Activated CD4-positive, alpha-beta memory T cell treated with anti-CD3 and anti-CD28 coated beads for 36 hours (primary cell): ENCODE data around the gene SH3D19. TPM values are rescaled to one million over a fixed set of nuclear protein-coding genes. Genes with fewer than 3 reads are reported as not detected.
"Not testable (repeated sequence)": the region's sequence is repeated elsewhere in the genome, so short reads cannot be mapped to it uniquely, and the experiment has no call there.

Source experiments
- CTCF ChIA-PET: fragments of 350-600 bp; sonication (Branson Sonifier 250); formaldehyde crosslinking; loops from one replicate; lab custom pipeline; 2021; ENCODE audit warnings: antibody characterized with exemption, inconsistent platforms; lab: Charles Lee
- POLR2A ChIA-PET: fragments of 350-600 bp; sonication (Branson Sonifier 250); formaldehyde crosslinking; loops from one replicate; lab custom pipeline; 2021; ENCODE audit warnings: antibody characterized with exemption; lab: Charles Lee
- DNase-seq: peaks from one replicate; pipeline ENCODE4 v3.0.0-alpha.2; 2020
- H3K27ac Mint-ChIP-seq: one replicate; pipeline ENCODE4 v1.8.0; 2021; ENCODE audit warnings: mixed read lengths
- H3K27me3 Mint-ChIP-seq: one replicate; pipeline ENCODE4 v1.8.0; 2021; ENCODE audit warnings: mixed read lengths
- H3K36me3 Mint-ChIP-seq: one replicate; pipeline ENCODE4 v1.8.0; 2021; ENCODE audit warnings: mixed read lengths
- H3K4me1 Mint-ChIP-seq: one replicate; pipeline ENCODE4 v1.8.0; 2021; ENCODE audit warnings: low read depth, mixed read lengths
- H3K4me3 Mint-ChIP-seq: one replicate; pipeline ENCODE4 v1.8.0; 2021; ENCODE audit warnings: mild to moderate bottlenecking, mixed read lengths
- H3K9me3 Mint-ChIP-seq: one replicate; pipeline ENCODE4 v1.8.0; 2021; ENCODE audit warnings: mixed read lengths
- intact Hi-C: fragments of 100-400 bp; cut with micrococcal nuclease; formaldehyde crosslinking; loops from one replicate; pipeline ENCODE4 v1.15.1; 2023
- total RNA-seq, 2 experiments: library from RNA; stranded (reverse); gene quantifications; one replicate each; pipeline ENCODE4 v1.2.3, GENCODE V29; 2021

Gene SH3D19
- total RNA-seq, 2 experiments from 2014 or later = 0.68 TPM; not detected in 1

GRCh38 chr4:151292038-151292437 lies 33.4 kb downstream of the SH3D19 start:
- Mint-ChIP-seq H3K27ac (no peak overlapping the region), H3K4me3 (no peak overlapping the region), H3K36me3 (no peaks in the 10 kb centered on the region), H3K9me3 (no peaks in the 10 kb centered on the region), H3K27me3 (no peaks in the 10 kb centered on the region), H3K4me1 (no peaks in the 10 kb centered on the region)
- ChIA-PET POLR2A (no interaction called here), CTCF (interaction anchor here (0.8 kb wide), 1 partner anchor 16 kb away, joined by 3 read pairs; no protein-coding TSS in a partner anchor)
- no peak for DNase-seq
- intact Hi-C loops = no loop called here

GRCh38 chr4:151291485-151291884 lies 33.9 kb downstream of the SH3D19 start:
- Mint-ChIP-seq H3K27ac (no peak overlapping the region), H3K4me1 (no peaks in the 10 kb centered on the region), H3K36me3 (no peaks in the 10 kb centered on the region), H3K4me3 (no peak overlapping the region), H3K27me3 (no peaks in the 10 kb centered on the region), H3K9me3 (no peaks in the 10 kb centered on the region)
- CTCF ChIA-PET = no interaction called here
- POLR2A ChIA-PET = no interaction called here
- intact Hi-C loops = no loop called here
- no peak for DNase-seq

- H3K36me3 Mint-ChIP-seq = no peaks in the 10 kb centered on the region
- ChIA-PET POLR2A (no interaction called here), CTCF (no interaction called here)
- H3K4me1 Mint-ChIP-seq = no peaks in the 10 kb centered on the region
- H3K4me3 Mint-ChIP-seq = no peak overlapping the region
- intact Hi-C loops = no loop called here
- H3K27me3 Mint-ChIP-seq = no peaks in the 10 kb centered on the region
- peaks cover 6% of the 10 kb centered on the region for H3K9me3 Mint-ChIP-seq
- H3K27ac Mint-ChIP-seq = no peak overlapping the region
- DNase-seq = no peak
These were observed 38.0 kb downstream of the SH3D19 start for GRCh38 chr4:151287409-151287808.

GRCh38 chr4:151284534-151285245 lies 40.7 kb downstream of the SH3D19 start:
- Mint-ChIP-seq H3K27ac (no peak overlapping the region), H3K27me3 (no peaks in the 10 kb centered on the region), H3K4me3 (no peak overlapping the region), H3K36me3 (no peaks in the 10 kb centered on the region), H3K4me1 (no peaks in the 10 kb centered on the region), H3K9me3 (peaks cover 6% of the 10 kb centered on the region)
- ChIA-PET POLR2A (no interaction called here), CTCF (no interaction called here)
- intact Hi-C loops = no loop called here
- no peak for DNase-seq

GRCh38 chr4:151276787-151277562 lies 48.4 kb downstream of the SH3D19 start, which contains the start of gene PRSS48:
PRSS48 (plus strand) TSS chr4:151277161; CDS start chr4:151277173, 12 bp downstream.
- Mint-ChIP-seq H3K4me3 (no peak within 1 kb of the TSS), H3K27me3 (peaks cover 1% of the 10 kb centered on the region), H3K4me1 (no peaks in the 10 kb centered on the region), H3K36me3 (no peaks in the 10 kb centered on the region), H3K9me3 (no peaks in the 10 kb centered on the region), H3K27ac (no peak within 1 kb of the TSS)
- POLR2A ChIA-PET = no interaction called here
- intact Hi-C loops = loop anchor here (2.0 kb wide), 2 partner anchors 86 to 160 kb away; no protein-coding TSS in a partner anchor
- peak; percentile 67 for DNase-seq
- CTCF ChIA-PET = interaction anchor here (0.5 to 1.5 kb wide), 9 partner anchors 11 to 1072 kb away, joined by 3 to 6 read pairs (median 3); no protein-coding TSS in a partner anchor

GRCh38 chr4:151268905-151269304 lies 56.5 kb downstream of the SH3D19 start:
- CTCF ChIA-PET, H3K4me3 Mint-ChIP-seq, H3K27ac Mint-ChIP-seq, POLR2A ChIA-PET, DNase-seq, H3K27me3 Mint-ChIP-seq, H3K9me3 Mint-ChIP-seq, H3K36me3 Mint-ChIP-seq, H3K4me1 Mint-ChIP-seq, intact Hi-C loops: not testable (repeated sequence)

- no peak overlapping the region for H3K4me3 Mint-ChIP-seq
- ChIA-PET POLR2A (no interaction called here), CTCF (no interaction called here)
- no peaks in the 10 kb centered on the region for H3K36me3 Mint-ChIP-seq
- no peaks in the 10 kb centered on the region for H3K4me1 Mint-ChIP-seq
- intact Hi-C loops = no loop called here
- H3K27ac Mint-ChIP-seq = no peak overlapping the region
- no peaks in the 10 kb centered on the region for H3K27me3 Mint-ChIP-seq
- no peak for DNase-seq
- peaks cover 1% of the 10 kb centered on the region for H3K9me3 Mint-ChIP-seq
These were observed 57.4 kb downstream of the SH3D19 start for GRCh38 chr4:151267822-151268535.

- ChIA-PET CTCF (interaction anchor here (0.6 kb wide), 1 partner anchor 21 kb away, joined by 3 read pairs; no protein-coding TSS in a partner anchor), POLR2A (interaction anchor here (0.6 kb wide), 1 partner anchor 55 kb away, joined by 3 read pairs; no protein-coding TSS in a partner anchor)
- peaks cover 1% of the 10 kb centered on the region for H3K9me3 Mint-ChIP-seq
- no peaks in the 10 kb centered on the region for H3K36me3 Mint-ChIP-seq
- no peak overlapping the region for H3K4me3 Mint-ChIP-seq
- no peak overlapping the region for H3K27ac Mint-ChIP-seq
- no peaks in the 10 kb centered on the region for H3K27me3 Mint-ChIP-seq
- DNase-seq = no peak
- H3K4me1 Mint-ChIP-seq = no peaks in the 10 kb centered on the region
- intact Hi-C loops = no loop called here
These were observed 58.3 kb downstream of the SH3D19 start for GRCh38 chr4:151267104-151267503.

- H3K4me1 Mint-ChIP-seq = no peaks in the 10 kb centered on the region
- no peak for DNase-seq
- H3K4me3 Mint-ChIP-seq = no peak overlapping the region
- intact Hi-C loops = no loop called here
- H3K27ac Mint-ChIP-seq = no peak overlapping the region
- no peaks in the 10 kb centered on the region for H3K36me3 Mint-ChIP-seq
- CTCF ChIA-PET = interaction anchor here (0.6 to 1.1 kb wide), 4 partner anchors 8 to 43 kb away, joined by 3 read pairs; partner anchors contain the start of gene PRSS48
- peaks cover 1% of the 10 kb centered on the region for H3K9me3 Mint-ChIP-seq
- POLR2A ChIA-PET = interaction anchor here (0.6 kb wide), 1 partner anchor 56 kb away, joined by 3 read pairs; no protein-coding TSS in a partner anchor
- H3K27me3 Mint-ChIP-seq = no peaks in the 10 kb centered on the region
These were observed 58.9 kb downstream of the SH3D19 start for GRCh38 chr4:151266497-151266896.

GRCh38 chr4:151263455-151263854 lies 62.0 kb downstream of the SH3D19 start:
- Mint-ChIP-seq H3K9me3 (no peaks in the 10 kb centered on the region), H3K27ac (no peak overlapping the region), H3K4me1 (no peaks in the 10 kb centered on the region), H3K27me3 (no peaks in the 10 kb centered on the region), H3K36me3 (no peaks in the 10 kb centered on the region), H3K4me3 (no peak overlapping the region)
- no peak for DNase-seq
- CTCF ChIA-PET = interaction anchor here (1.1 kb wide), 1 partner anchor 146 kb away, joined by 3 read pairs; no protein-coding TSS in a partner anchor
- POLR2A ChIA-PET = no interaction called here
- intact Hi-C loops = no loop called here

GRCh38 chr4:151260526-151260925 lies 64.9 kb downstream of the SH3D19 start:
- no peak overlapping the region for H3K4me3 Mint-ChIP-seq
- H3K27me3 Mint-ChIP-seq = no peaks in the 10 kb centered on the region
- POLR2A ChIA-PET = no interaction called here
- H3K4me1 Mint-ChIP-seq = no peaks in the 10 kb centered on the region
- CTCF ChIA-PET = no interaction called here
- no peaks in the 10 kb centered on the region for H3K36me3 Mint-ChIP-seq
- no peak overlapping the region for H3K27ac Mint-ChIP-seq
- peaks cover 2% of the 10 kb centered on the region for H3K9me3 Mint-ChIP-seq
- intact Hi-C loops = no loop called here
- DNase-seq = no peak

GRCh38 chr4:151259752-151260151 lies 65.7 kb downstream of the SH3D19 start:
- POLR2A ChIA-PET = no interaction called here
- no peak overlapping the region for H3K4me3 Mint-ChIP-seq

More at GRCh38 chr4:151259752-151260151, 65.7 kb downstream of the SH3D19 start:
- H3K9me3 Mint-ChIP-seq = peaks cover 2% of the 10 kb centered on the region
- H3K27ac Mint-ChIP-seq = no peak overlapping the region
- no peaks in the 10 kb centered on the region for H3K4me1 Mint-ChIP-seq
- H3K36me3 Mint-ChIP-seq = no peaks in the 10 kb centered on the region
- intact Hi-C loops = no loop called here
- CTCF ChIA-PET = no interaction called here
- no peaks in the 10 kb centered on the region for H3K27me3 Mint-ChIP-seq
- DNase-seq = no peak
